Diencephalon (tissue), 1 donor: ENCODE measurements around the gene CAPN12. TPM values are rescaled to one million over a fixed set of nuclear protein-coding genes. Genes with fewer than 3 reads are reported as not detected.

ENCODE experiments used
- total RNA-seq: library from RNA; depleted of rRNA; stranded (reverse); fragments of >200 nt; gene quantifications from one replicate; pipeline ENCODE4 v1.2.3, GENCODE V29; 2014

Gene CAPN12
- 1.2 TPM for total RNA-seq

DNA sequence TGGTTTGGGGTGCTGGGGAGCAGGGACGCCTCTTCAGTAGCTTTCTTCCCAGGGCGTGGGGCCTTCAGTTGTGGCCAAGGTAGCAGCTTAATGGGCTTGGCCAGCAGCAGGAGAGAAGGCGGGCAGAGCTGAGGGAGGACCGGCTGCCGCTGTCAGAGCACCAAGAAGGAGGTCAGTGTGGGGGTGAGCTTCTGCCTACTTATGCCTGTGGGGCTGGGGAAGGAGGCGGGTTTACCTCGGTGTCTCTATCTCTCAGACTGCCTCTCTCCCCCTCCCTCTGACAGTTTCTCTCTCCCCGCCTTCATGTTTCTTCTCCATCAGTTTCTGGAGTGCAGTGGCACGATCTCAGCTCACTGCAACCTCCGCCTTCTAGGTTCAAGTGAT is at the start of gene CAPN12:
TSS of gene CAPN12 (minus strand) at position 177 of the 384 bp plus-strand sequence. CDS start 309 bp downstream, outside the sequence.

GRCh38 chr19:38788478-38789243 is 44.4 kb upstream of the CAPN12 start, which contains the start of gene LGALS7B:
Gene LGALS7B, plus strand, starts transcription at chr19:38789200. Its CDS starts 27 bp downstream, at chr19:38789227.

GRCh38 chr19:38773469-38774177 is 29.3 kb upstream of the CAPN12 start, which contains the start of gene LGALS7:
Gene LGALS7, minus strand, starts transcription at chr19:38773517. Its CDS starts 25 bp downstream, at chr19:38773492.

Other genes starting within 250 kb of the CAPN12 start
- 1.2 TPM for gene MAP4K1, start 126.5 kb downstream of the CAPN12 start, total RNA-seq
- gene EIF3K, start 125.3 kb downstream of the CAPN12 start, total RNA-seq: 126 TPM
- gene ACTN4, start 96.8 kb downstream of the CAPN12 start, total RNA-seq: 79.6 TPM
- not detected for gene LGALS7, start 29.0 kb upstream of the CAPN12 start, total RNA-seq
- not detected for gene LGALS7B, start 44.7 kb upstream of the CAPN12 start, total RNA-seq
- 0.69 TPM for gene LGALS4, start 68.5 kb upstream of the CAPN12 start, total RNA-seq
- 47.1 TPM for gene ECH1, start 87.3 kb upstream of the CAPN12 start, total RNA-seq
- gene HNRNPL, start 105.5 kb upstream of the CAPN12 start, total RNA-seq: 273 TPM
- 14.1 TPM for gene RINL, start 133.8 kb upstream of the CAPN12 start, total RNA-seq
- gene SIRT2, start 155.1 kb upstream of the CAPN12 start, total RNA-seq: 98.7 TPM
- gene NFKBIB, start 155.5 kb upstream of the CAPN12 start, total RNA-seq: 4.8 TPM
- 0.69 TPM for gene CCER2, start 167.7 kb upstream of the CAPN12 start, total RNA-seq
- 9.0 TPM for gene SARS2, start 186.3 kb upstream of the CAPN12 start, total RNA-seq
- gene MRPS12, start 186.5 kb upstream of the CAPN12 start, total RNA-seq: 17.8 TPM
- gene FBXO17, start 231.3 kb upstream of the CAPN12 start, total RNA-seq: 4.6 TPM